Mucosa of gallbladder (tissue), 1 donor: ENCODE results near the gene ZFP64. TPM values are rescaled to one million over a fixed set of nuclear protein-coding genes. Genes with fewer than 3 reads are reported as not detected.
"Not testable (repeated sequence)": the region's sequence is repeated elsewhere in the genome, so short reads cannot be mapped to it uniquely, and the experiment has no call there.

ENCODE experiments used
- DNase-seq: peaks from one replicate; pipeline ENCODE4 v3.0.0-alpha.2; 2020; ENCODE audit warnings: low spot score
- total RNA-seq: library from RNA; stranded (reverse); gene quantifications from one replicate; pipeline ENCODE4 v1.2.1, GENCODE V29; 2021
- donor health status: DM: no; HTN: no; CAD: no.

The ZFP64 gene
- 16.8 TPM for total RNA-seq

DNA sequence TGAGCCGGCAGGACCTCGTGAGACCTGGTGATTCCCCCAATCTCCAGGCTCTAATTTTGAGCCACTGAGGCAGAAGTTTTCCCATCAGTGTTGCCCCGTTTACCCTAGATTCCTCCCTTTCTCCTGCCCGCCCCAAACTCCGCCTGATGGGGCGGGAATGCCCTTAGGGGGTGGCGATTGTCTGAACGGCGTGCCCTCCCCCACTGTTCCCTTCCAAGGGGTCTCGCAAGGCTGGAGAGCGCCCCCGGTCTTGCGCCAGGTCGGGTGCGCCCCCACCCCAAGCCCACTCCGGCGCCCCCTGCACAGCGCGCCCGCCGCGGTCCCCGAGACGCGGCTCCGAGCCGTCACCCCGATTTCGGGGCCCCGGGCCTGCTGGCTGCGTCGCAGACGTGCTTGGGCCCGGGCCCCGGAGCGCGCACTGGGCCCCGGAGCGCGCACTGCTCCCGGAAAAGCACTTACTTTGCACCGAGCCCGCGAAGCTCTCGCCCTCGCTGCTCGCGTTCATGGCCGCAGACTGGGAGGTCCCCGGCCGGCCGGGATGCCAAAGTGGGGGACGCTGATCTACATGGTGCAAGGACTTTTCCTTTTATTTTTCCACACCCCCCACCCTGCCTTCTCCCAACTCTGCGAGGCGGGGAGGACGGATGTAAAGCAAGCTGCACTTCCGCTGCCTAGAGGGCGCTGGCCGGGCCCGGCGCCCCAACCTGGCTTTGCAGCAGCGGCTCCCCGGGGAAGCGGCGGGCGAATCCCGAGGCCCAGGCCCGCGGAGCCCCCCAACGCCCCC is at the start of gene ZFP64:
ZFP64 (minus strand) TSS at position 648 of the 784 bp plus-strand sequence; CDS start at position 505, 143 bp downstream.
- peak; percentile 74 for DNase-seq

DNA sequence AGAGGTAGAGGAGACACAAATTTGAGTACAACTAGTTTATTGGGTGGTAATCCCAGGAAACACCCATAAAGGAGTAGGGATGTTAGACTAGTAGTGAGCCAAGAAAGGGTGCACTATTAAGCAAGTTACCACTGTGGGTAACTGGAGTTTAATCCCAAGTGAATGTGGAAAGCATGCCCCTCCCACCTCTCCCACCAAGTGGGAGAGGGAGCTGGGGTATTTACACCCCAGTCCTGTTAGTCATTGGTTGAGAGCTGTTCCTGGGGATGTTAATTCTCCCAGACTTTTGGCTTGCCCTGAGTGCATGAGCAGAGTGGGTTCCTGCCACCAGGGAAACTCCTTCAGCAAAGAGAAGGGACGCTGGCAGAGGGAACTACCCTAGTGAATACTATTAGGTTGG is 49.2 kb upstream of the ZFP64 start:
- DNase-seq: no peak

GRCh38 chr20:52239102-52239501 is 47.5 kb upstream of the ZFP64 start:
- no peak for DNase-seq

DNA sequence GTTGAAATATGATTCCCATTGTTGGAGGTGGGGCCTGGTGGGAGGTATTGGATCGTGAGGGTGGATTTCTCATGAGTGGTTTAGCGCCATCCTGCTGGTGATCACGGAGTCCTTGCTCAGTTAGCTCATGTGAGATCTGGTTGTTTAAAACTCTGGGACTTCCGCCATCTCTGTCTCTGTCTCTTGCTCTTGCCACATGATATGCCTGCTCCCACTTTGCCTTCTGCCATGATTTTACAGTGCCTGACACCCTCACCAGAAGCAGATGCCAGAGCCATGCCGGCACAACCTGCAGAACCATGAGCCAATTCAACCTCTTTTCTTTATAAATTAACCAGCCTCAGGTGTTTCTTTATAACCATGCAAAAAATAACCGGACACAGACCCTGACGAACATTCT is 44.7 kb upstream of the ZFP64 start:
- DNase-seq: no peak

GRCh38 chr20:52235129-52235528 is 43.5 kb upstream of the ZFP64 start:
- no peak for DNase-seq

DNA sequence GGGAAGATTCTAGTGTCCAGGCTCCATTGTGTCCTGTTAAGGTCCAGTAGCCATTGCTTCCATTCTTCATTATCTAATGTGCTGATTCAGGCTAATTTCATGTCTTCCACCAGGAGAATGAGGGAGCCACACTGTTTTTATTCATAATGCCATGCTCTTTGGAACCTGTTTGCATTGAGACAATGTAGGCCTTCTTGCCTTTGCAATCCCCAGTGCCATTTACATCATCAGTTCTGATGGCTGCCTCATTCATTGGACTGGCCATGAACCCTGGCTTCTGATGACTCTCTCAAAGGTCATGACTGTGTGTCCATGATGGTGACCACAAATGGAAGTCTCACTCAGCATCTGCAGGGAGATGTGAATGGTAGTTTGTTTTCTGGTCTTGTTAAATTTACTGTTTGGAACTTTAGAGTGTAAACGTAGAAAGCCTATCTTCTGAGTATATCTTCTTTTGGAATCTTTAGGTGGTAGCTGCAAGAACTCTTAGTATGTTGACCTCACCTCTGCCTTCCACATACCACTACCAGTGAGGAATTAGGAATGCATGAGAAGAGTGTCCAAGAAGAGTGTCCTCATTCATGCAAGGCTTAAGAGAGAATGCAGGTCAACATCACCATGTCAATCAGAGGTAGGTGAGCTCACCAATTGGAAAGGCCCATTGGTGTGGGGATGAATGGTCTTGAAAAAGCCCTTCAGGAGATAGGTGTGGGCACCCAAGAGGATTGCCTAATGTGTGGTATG is 42.9 kb upstream of the ZFP64 start:
- no peak for DNase-seq

DNA sequence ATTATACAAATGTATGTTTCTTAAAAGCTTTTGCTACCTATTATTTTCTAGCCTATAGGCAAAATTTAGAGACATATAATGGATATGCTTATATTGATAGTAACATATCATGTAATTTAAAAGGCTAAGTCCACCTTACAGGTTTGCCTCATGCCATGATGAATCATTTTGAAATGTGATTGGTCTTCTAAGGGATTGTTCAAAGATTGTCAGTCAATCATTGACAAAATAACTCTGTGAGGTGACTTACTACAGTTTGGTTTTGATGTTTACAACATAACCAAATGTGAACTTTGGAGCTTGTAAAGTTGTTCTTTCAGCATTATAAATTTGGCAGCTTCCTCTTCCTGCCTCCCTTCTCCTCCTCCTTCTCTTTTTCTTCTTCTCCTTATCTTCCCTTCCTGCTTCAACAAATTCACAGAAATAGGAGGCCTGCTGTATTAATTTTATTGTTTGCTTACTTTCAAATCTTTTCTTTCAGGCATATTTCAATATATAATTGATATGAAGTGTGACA is 39.7 kb upstream of the ZFP64 start:
- DNase-seq: no peak

DNA sequence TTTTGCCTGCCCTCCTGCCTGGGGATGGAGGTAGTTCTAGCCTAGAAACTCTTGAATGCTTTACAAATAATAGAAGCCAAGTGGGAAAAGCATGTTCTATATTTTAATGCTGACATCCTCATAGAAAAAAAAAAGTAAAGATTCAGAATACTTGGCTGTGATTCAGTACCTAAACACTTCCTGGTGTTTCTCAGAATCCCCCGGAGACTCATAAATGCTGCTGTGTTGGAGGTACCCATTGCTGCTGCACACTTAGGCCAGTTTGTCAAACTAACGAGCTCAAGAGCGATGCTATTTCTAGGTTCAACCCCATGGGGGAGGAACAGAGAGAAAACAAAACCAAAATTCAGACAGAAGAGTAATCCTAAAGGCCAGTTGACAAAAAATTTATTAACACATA is 38.8 kb upstream of the ZFP64 start:
- DNase-seq: no peak

GRCh38 chr20:52229346-52229745 is 37.8 kb upstream of the ZFP64 start:
- not testable (repeated sequence) for DNase-seq

- DNase-seq: no peak
These were observed 34.8 kb upstream of the ZFP64 start for GRCh38 chr20:52226370-52226769.

GRCh38 chr20:52224920-52225319 is 33.3 kb upstream of the ZFP64 start:
- no peak for DNase-seq

- DNase-seq: not testable (repeated sequence)
These were observed 29.8 kb upstream of the ZFP64 start for GRCh38 chr20:52221362-52221761.

- not testable (repeated sequence) for DNase-seq
These were observed 29.3 kb upstream of the ZFP64 start for GRCh38 chr20:52220891-52221290.

GRCh38 chr20:52219441-52219840 is 27.9 kb upstream of the ZFP64 start:
- no peak for DNase-seq

DNA sequence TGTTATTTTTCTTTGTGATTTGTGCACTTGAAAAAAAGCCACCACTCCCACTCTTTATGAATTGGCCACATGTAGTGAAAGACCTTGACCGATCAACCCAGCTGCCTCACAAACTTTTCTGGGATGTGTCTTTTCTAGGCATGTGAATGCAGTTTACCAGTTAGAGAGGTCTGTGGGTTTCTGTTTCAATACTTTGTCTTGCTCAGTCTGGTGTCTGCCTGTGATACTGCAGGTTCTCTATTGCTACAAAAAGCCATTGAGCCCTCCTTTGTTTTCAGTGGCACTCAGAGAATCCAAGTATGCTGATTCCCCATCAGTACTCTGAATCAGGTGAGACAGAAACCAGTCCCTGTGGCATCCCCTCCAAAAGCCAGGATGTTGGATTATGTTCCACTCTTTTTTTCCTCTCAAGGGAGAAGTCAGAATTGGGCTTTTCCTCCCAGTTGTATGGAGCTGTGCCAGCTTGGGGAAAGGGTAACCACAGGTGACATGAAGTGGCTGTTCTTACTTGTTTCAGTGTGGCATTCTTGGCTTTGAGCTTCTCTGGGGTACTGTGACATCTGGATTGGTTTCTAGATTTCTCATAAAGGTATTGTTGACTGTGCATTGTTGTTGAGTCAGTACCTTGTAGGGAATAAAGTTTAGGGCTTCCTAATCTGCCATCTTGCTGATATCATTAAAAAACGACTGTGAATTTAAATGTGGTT is 26.3 kb upstream of the ZFP64 start:
- no peak for DNase-seq

GRCh38 chr20:52213995-52214394 is 22.4 kb upstream of the ZFP64 start:
- no peak for DNase-seq

- DNase-seq: no peak
These were observed 21.4 kb upstream of the ZFP64 start for GRCh38 chr20:52212943-52213342.

DNA sequence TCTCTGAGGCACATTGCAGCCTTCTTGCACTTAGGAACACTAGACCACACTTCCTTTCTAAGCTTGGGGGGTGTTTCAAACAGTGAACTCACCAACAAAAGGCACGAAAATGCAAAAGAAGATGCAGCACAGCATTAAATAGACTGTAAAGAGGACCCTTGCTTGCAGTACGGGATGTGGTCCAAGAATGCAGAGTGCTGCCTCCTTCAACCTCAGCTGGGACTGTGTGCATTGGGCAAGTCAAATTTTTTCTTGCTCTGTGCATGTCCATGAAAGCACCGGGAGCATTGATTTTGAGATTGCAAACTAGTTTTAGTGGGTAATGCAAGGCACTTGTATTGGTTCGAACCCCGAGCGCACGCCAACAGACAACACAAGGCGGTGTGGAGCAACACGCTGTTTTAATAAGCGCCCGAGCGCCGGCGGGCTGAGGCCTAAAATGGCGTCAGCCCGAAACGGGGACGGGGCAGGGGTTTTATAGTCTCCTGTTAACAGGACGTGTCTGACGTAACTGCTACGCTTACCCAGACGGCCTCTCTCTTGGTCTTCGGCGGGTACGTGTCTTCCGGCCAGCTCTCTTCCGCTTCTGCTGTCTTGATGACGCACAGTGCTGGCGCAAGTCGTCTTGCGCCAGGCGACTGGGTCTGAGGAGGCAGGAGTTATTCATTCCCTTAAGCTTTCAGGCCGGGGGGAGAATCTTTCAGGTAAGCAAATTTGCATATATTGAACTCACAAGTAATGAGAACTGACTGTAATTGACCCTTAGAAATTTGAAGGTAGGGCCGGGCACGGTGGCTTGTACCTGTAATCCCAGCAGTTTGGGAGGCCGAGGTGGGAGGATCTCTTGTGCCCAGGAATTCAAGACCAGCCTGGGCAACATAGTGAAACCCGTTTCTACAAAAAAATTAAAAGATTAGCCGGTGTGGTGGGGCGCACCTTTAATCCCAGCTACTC is 18.7 kb upstream of the ZFP64 start:
- no peak for DNase-seq

- DNase-seq: no peak
These were observed 17.6 kb upstream of the ZFP64 start for GRCh38 chr20:52209154-52209571.

DNA sequence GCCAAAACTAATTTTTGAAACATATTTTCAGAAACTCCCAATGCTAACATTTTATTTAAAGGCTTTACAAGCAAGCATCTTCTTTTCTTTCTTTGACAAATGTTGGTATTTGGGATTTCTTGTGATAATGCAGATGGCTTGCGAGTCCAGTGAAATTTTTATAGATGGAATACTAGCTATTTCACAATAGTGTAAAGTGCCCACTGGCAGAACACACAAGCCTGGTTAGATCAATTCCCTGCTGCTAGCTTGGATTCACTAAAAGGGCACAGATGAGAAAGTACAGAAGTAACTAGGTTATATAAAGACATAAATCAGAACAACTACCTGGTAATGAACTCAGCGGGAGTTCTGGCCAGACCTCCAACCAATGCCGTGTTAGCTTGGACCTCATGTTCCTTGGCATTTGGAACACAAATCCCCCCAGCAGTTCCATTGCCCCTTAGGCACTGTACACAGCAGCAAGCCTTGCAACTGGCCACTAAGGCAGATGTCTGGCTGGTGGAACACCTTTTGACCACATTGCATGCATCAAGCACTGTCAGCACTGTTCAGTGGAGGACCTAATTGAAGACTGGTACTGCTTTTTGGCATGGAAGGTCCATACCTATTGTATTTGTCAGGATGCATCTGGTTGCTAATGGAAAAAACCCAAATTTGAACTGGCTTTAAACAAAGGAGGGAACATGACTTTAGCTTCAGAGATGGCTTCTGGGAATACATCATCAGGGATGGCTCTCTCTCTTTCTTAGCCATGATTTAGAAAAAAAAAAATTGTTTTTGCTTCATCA is 15.6 kb upstream of the ZFP64 start:
- no peak for DNase-seq
